Measurements from ENCODE around the gene PFDN1. TPM values are rescaled to one million over a fixed set of nuclear protein-coding genes. Genes with fewer than 3 reads are reported as not detected.

PFDN1 gene
- total RNA-seq, 4 donors from 2014 or later: 58.7 to 91.7 (median 76.2) TPM

DNA sequence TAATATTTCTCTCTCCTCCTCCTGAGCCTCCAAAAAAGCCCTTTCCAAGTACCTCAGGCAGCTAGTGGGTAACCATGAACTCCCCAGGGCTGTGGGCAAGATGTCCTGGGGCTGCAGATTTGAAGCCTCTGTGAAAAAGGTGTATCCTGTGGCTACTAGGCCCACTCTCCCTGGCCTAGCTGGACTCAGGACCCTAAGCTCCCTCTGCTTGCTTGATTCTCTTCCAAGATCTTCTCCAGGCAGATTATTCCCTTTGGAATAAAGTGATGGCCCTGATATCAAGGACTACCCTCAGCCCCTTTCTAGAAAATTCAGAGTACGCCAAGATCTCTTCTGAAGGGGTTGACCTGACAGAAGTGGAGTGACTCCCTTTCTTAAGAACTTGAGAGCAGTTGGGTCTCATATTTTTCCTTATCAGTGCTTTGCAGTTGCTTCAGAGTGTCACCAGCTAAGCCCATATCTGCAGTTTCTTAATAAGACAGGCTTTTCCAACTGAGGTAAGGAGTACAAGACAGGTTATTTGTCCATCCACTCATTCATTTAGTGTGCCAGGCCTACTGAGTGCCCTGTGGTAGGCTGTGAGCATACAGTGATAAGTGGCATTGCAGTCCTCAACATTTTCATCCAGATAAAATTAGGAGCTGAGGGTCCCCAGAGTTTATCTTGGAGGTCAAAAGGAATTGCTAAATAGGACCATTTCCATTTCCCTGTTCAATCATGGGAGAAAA lies 85.4 kb downstream of the PFDN1 start:
- Histone ChIP-seq H3K27me3 (no peaks in the 10 kb centered on the region), H3K36me3 (no peaks in the 10 kb centered on the region), H3K4me1 (peaks cover 29% of the 10 kb centered on the region), H3K9me3 (no peaks in the 10 kb centered on the region), H3K27ac (no peak overlapping the region), H3K4me3 (no peak overlapping the region)
- WGBS: 100% methylated on average over 1 of the region's 1 CpG
- no peak for TF ChIP-seq POLR2A (IDR thresholded peaks at IDR 0.05)
- TF ChIP-seq POLR2AphosphoS5 (IDR thresholded peaks at IDR 0.05): no peak
- TF ChIP-seq EP300 (IDR thresholded peaks at IDR 0.05): no peak
- no peak for DNase-seq (ENCODE audit: low spot score in 2 of 2)

DNA sequence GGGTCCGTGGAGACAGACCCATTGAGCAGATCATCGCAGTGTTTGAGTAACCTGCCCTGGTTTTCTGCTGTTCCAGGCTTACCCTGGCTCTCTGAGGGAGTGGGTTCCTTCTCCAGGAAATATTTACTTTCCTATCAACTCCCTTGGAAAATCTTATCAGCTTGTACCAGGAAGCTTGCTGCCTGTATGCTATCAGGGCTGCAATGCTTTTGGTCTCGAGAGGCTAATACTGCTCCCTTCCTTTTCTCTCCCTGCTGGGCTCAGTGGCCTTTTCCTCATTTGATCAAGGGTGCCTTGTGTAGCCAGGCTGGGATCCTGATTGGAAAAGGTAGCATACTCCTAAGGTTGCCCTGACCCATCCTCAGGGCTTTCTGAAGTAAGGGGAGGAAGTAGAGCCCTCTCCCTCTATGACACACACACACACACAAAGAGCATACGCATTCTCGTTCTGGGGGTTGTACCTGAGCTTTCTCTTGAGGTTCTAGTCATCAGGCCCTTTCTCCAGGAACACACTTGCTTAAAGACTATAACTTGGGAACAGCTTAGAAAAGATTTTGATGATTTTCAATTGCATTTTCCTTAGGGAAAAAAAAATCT lies 86.3 kb downstream of the PFDN1 start:
- TF ChIP-seq POLR2A (IDR thresholded peaks at IDR 0.05): no peak
- TF ChIP-seq POLR2AphosphoS5 (IDR thresholded peaks at IDR 0.05): no peak
- no peak for TF ChIP-seq EP300 (IDR thresholded peaks at IDR 0.05)
- TF ChIP-seq, protein P1, sequence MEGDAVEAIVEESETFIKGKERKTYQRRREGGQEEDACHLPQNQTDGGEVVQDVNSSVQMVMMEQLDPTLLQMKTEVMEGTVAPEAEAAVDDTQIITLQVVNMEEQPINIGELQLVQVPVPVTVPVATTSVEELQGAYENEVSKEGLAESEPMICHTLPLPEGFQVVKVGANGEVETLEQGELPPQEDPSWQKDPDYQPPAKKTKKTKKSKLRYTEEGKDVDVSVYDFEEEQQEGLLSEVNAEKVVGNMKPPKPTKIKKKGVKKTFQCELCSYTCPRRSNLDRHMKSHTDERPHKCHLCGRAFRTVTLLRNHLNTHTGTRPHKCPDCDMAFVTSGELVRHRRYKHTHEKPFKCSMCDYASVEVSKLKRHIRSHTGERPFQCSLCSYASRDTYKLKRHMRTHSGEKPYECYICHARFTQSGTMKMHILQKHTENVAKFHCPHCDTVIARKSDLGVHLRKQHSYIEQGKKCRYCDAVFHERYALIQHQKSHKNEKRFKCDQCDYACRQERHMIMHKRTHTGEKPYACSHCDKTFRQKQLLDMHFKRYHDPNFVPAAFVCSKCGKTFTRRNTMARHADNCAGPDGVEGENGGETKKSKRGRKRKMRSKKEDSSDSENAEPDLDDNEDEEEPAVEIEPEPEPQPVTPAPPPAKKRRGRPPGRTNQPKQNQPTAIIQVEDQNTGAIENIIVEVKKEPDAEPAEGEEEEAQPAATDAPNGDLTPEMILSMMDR (IDR thresholded peaks at IDR 0.05): no peak
- no peak overlapping the region for H3K27ac ChIP-seq

DNA sequence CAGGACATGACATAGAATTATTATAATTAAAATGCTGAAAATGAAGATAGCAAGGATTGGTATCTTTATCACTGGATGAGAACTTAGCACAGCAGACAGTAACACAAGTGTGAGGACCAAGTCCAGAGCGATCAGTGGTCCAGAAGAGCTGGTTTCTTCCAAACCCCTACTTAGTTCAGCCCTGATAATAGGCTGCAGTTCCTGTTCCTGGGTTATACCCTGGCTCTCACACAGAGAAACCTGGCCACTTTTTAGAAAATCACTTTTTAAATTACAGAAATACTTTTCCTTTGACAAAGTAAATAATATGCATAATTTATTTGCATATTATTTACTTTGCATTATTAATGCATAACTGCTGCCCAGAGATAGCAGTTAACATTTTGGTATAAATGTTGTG lies 87.6 kb downstream of the PFDN1 start:
- TF ChIP-seq EP300 (IDR thresholded peaks at IDR 0.05) (no peak), POLR2AphosphoS5 (IDR thresholded peaks at IDR 0.05) (no peak), POLR2A (IDR thresholded peaks at IDR 0.05) (no peak)
- TF ChIP-seq, protein P1 (IDR thresholded peaks at IDR 0.05): no peak
- no peaks in the 10 kb centered on the region for H3K27me3 ChIP-seq
- H3K27ac ChIP-seq: no peak overlapping the region
- H3K4me1 ChIP-seq: peaks cover 17% of the 10 kb centered on the region
- 93% methylated on average over 1 of the region's 1 CpG for WGBS
- no peak overlapping the region for H3K4me3 ChIP-seq
- no peak for DNase-seq (ENCODE audit: low spot score in 2 of 2)
- H3K9me3 ChIP-seq: no peaks in the 10 kb centered on the region
- H3K36me3 ChIP-seq: no peaks in the 10 kb centered on the region

More for the DNA sequence above, 86.3 kb downstream of the PFDN1 start:
- H3K36me3 ChIP-seq: no peaks in the 10 kb centered on the region
- no peak overlapping the region for H3K4me3 ChIP-seq
- H3K4me1 ChIP-seq: peaks cover 24% of the 10 kb centered on the region
- H3K9me3 ChIP-seq: no peaks in the 10 kb centered on the region
- no peaks in the 10 kb centered on the region for H3K27me3 ChIP-seq
- WGBS: 83% methylated on average over 5 of the region's 5 CpGs
- no peak for DNase-seq (ENCODE audit: low spot score in 2 of 2)

DNA sequence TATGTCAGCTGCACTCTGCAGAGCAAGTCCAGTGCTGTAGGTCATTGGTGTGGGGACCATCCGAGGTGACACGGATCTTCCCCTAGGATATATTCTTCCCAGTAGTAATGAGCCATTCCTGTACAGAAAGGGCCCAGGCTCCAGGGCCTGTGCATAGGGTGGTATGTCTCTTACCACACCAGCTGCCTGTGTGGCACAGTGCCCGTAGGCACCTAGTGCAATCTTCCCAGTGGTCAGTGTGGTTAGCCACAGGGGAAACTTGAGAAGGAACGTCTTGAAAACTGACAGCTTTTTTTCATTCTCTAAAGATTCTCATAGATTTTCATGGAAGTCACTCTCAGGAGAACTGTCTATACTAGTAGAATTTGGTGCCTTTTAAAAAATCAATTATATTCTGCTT lies 88.1 kb downstream of the PFDN1 start:
- H3K4me1 ChIP-seq: peaks cover 13% of the 10 kb centered on the region
- no peak for DNase-seq (ENCODE audit: low spot score in 2 of 2)
- WGBS: 74% methylated on average over 4 of the region's 4 CpGs
- TF ChIP-seq, protein P1 (IDR thresholded peaks at IDR 0.05): no peak
- no peak for TF ChIP-seq POLR2A (IDR thresholded peaks at IDR 0.05)
- no peak for TF ChIP-seq POLR2AphosphoS5 (IDR thresholded peaks at IDR 0.05)
- TF ChIP-seq EP300 (IDR thresholded peaks at IDR 0.05): no peak
- H3K27me3 ChIP-seq: no peaks in the 10 kb centered on the region
- no peak overlapping the region for H3K4me3 ChIP-seq
- no peaks in the 10 kb centered on the region for H3K9me3 ChIP-seq
- no peak overlapping the region for H3K27ac ChIP-seq
- H3K36me3 ChIP-seq: no peaks in the 10 kb centered on the region

DNA sequence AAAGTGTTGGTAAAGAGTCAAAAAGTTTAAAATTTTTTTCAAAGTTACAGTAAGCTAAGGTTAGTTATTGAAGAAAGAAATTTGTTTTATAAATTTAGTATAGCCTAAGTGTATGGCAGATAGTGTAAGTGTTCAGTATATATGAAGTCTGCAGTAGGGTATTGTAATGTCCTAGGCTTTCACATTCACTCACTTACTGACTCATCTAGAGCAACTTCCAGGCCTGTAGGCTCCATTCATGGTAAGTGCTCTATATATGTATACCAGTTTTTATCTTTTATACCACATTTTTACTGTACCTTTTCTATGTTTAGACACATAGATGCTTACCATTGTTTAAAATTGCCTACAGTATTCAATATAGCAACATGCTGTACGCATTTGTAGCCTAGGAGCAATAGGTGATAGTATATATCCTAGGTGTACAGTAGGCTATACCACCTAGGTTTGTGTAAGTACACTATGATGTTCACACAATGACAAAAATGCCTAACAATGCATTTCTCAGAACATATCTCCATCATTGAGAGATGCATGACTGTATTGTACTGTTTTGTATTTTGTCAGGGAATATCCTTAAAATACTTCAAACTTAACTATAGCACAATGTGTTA lies 89.4 kb downstream of the PFDN1 start:
- no peaks in the 10 kb centered on the region for H3K9me3 ChIP-seq
- H3K4me1 ChIP-seq: peaks cover 3% of the 10 kb centered on the region
- WGBS: 96% methylated on average over 1 of the region's 1 CpG
- no peak for DNase-seq (ENCODE audit: low spot score in 2 of 2)
- H3K4me3 ChIP-seq: no peak overlapping the region
- H3K27ac ChIP-seq: no peak overlapping the region
- TF ChIP-seq POLR2A (IDR thresholded peaks at IDR 0.05): no peak
- TF ChIP-seq, protein P1 (IDR thresholded peaks at IDR 0.05): no peak
- no peak for TF ChIP-seq POLR2AphosphoS5 (IDR thresholded peaks at IDR 0.05)
- TF ChIP-seq EP300 (IDR thresholded peaks at IDR 0.05): no peak
- no peaks in the 10 kb centered on the region for H3K36me3 ChIP-seq
- no peaks in the 10 kb centered on the region for H3K27me3 ChIP-seq

All from suprapubic skin (tissue), 4 donors.